Stimulated activated CD4-positive, alpha-beta T cell treated with anti-CD3 and anti-CD28 coated beads, TNF-alpha, amount 100 ng/mL, for 4 hours (primary cell): ENCODE results near the gene SERGEF.

ENCODE experiments used
- DNase-seq, 3 experiments: peaks; one replicate each; pipeline ENCODE4 v3.0.0-alpha.2; 2020; ENCODE audit warnings: low read depth in 3 of 3

The SERGEF gene

DNA sequence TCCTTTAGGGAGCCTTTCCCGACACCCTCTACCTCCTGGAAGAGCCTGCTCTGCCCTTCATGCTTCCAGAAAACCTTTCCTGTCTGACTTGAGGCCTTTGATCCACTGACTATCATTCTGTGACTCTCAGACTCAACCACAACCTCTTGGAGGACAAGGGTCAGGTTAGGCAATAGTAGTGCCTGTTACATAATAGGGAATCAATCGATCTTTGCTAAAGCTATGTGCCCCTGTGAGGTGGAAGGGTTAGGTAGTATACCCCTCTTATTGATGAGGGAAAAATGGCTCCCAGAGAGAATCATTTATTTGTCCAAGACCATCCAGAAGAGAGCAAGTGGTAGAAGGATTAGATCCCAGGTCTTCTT lies 262.1 kb downstream of the SERGEF start:
- no peak for DNase-seq

DNA sequence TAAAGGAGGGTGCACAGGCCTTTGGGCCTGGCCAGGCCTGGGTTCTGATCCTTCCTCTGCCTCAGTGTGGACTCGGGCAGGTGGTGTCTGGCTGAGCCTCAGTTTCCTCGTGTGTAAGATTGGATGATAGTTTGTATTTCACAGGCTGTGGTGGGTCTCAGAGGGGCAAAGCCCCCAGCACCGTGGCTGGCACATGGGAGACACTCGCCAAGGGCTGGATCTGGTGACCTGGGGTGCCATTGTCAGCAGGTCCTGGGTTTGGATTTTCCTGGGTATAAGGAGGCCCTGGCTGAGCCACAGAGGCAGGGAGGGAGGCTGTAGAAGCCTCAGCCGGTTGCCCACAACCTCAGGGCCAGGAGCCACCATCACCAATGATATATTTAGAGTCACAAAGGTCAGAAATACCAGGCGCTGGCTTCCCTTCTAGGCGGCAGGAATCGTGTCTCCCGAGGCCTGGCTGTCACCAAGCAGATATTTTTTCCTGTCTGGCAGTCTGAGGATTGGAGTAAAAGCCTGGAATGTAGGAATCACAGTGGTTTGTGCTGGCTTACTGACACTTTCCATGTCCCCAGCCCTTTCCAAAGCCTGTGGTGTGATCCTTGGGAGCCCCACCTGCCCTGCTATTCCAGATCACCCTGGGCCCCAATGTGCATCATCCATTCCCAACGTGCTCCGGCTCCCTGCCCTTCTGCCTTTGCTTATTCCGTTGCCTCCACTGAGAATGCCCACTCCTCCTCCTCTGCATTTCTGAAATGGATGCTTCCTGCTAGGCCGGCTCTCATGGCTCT lies 262.6 kb downstream of the SERGEF start:
- no peak for DNase-seq

- no peak for DNase-seq
Measured at GRCh38 chr11:17748761-17749721, 263.8 kb downstream of the SERGEF start.

GRCh38 chr11:17748044-17748443 lies 264.8 kb downstream of the SERGEF start:
- DNase-seq: no peak

- DNase-seq: no peak
Measured at GRCh38 chr11:17747131-17747955, 265.5 kb downstream of the SERGEF start.

- DNase-seq: no peak
Measured at GRCh38 chr11:17746096-17746495, 266.8 kb downstream of the SERGEF start.

DNA sequence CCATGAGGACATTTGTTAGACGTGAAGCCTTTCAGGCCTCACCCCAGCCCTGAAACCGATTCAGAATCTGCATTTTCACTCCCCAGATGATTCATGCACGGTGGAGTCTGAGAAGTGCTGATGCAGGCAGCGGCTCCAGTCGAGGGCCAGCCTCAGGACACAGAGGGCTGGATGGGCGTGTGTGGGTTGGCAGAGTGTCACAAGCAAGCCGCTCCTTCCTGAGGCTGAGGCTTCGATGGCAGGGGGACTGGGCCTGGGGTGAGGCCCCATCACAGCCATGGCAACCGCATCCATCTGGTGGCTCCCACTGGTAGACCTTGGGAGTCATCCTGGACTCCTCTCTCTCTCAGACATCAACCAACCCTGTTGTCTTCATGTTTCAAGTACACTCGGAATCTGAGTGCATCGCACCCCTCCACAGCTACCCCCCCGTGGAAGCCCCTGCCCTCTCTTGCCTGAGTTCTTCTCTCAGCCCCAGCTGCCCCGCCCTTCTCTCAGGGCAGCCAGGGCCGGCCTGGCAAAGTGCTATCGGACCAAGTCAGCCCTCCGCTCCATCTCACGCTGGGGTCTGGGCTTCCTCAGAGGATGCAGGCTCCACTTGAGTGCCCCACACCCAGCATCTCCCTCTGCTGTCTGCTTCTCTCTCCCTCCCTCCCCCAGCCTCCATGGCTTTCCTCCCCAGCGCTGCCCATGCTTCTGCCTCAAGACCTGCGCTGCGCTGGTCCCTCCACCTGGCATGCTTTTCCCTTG lies 267.6 kb downstream of the SERGEF start:
- no peak for DNase-seq

DNA sequence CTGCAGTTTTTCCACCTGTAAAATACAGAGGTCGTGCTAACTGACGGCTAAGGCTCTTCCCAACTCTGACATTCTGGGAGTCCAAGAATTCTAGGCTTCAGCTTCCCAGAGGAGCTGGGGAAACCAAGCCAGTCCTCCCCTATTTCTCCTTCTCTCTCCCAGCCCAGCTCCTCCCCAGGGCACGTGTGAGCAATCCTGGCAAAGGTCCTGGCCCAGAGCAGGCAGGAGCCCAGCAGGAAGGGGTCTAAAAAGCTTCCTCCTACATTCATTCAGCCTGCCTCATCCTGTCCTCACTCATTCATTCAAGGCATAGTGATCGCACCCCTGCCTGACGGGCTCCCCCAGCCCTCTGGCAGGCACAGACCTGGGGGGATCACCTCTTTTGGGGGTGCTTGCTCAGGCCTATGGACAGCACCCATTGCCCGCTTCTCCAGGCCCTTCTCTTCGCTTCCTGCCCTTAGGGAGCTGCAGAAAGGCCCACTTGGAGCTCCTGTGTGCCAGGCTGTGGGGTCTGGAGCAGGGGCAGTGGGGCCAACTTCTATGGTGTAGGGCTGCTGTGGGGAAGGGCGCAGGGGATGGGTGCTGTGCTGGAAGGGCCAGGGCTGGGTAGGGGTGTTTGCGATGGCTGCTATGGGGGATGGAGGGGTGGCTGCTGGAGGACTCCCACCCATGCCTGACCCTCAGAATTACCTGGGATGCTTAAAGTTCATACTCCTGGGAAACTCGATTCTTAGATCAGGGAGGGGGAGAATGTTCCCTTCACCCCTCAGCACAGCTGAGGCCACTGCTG lies 268.5 kb downstream of the SERGEF start:
- DNase-seq: no peak

- no peak for DNase-seq
Measured at GRCh38 chr11:17743808-17744119, 269.1 kb downstream of the SERGEF start.

DNA sequence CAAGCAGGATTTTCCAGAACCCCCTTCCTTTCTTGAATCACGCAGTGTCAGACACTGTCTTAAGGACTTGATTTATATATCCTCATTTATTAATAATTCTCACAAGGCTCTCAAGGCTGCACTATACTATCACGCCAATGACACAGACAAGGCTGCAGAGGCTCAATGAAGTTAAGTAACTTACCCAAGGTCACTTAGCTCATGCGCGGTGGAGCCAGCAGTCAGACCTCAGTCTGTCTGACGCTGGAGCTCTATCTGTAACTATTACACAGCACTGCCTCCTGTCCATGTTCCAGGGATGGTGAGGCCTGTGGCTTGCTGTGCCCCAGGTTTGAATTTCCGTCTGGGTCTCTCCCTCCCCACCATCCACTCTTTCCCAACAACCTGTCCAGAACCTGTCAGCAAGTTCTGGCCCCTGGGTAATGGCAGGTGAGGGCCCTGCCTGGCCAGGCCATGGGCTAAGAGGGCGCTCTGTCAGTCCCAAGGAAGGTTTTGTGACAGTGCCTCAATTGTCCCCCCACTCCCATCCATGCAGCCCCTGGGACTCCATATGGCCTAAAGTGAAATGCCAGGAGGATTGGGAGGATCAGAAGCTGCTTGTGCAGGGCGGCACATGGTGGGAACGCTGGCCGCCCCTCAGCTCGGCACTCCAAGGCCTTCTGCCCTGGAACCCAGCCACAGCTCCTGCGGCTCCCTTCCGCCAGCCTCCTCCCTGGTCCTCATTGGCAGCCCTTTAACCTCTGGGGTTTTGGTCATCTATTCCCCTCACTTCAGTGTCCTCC lies 269.6 kb downstream of the SERGEF start:
- no peak for DNase-seq

GRCh38 chr11:17742019-17742418 lies 270.8 kb downstream of the SERGEF start:
- DNase-seq: no peak

- no peak for DNase-seq
Measured at GRCh38 chr11:17741487-17741886, 271.4 kb downstream of the SERGEF start.

DNA sequence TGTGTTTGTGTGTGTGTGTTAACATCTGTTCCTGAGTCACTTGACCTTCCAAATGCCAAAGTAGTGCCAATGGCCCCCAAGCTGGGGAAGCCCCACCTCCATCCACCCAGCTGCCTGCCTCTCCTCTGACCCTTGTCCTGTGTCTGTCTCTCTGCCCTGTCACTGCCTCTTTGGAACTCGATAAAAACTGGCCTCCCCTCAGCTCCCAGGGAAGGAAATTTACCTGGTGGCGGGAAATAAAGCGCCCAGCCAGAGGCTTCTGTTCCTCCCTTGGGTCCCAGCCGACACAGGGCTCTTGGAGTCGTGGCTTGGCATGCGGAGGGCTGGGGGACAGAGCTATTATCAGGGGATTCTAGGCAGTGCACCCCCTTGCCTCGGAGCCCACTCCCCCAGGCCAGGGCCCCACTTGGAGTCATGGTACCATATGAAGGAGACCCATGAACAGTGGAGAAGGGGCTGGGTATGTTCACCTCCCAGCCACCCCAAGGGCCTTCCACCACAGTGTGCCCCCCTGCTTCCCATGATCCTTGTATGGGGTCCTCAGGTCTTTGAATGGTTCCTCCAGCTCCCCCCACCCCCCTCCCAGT lies 272.1 kb downstream of the SERGEF start:
- DNase-seq: no peak

DNA sequence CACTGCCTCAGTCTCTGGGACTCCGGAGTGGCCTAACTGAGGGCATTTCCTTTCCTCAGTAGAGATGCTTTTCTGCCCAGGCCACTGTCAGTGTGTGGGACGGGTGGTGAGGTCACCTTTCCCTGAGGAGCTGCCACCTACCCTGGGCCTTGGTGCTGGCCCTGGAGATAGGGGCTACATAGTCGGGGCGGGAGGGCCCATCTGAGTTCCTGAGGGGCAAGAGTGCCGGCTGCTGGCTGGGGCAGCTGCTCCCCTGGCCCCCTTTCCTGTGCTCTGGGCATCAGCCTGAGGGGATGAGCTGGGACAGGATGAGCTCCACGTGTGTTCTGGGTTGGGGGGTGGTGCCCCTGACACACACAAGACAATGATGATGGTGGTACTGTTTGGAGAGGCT lies 272.9 kb downstream of the SERGEF start:
- DNase-seq: no peak

- DNase-seq: no peak
Measured at GRCh38 chr11:17738151-17738973, 274.5 kb downstream of the SERGEF start.
